Right ventricle myocardium inferior (tissue), 1 donor: Measurements from ENCODE around the gene ARID3C. TPM values are rescaled to one million over a fixed set of nuclear protein-coding genes. Genes with fewer than 3 reads are reported as not detected.

Source experiments
- ATAC-seq: fragments of 200-7000 bp; cut with Tn5 transposase; one replicate; pipeline ENCODE4 v1.9.1; 2020; ENCODE audit warnings: mild to moderate bottlenecking, moderate library complexity
- DNase-seq: peaks from one replicate; pipeline ENCODE4 v3.0.0; 2021; ENCODE audit errors: missing footprints
- intact Hi-C: fragments of 100-400 bp; cut with DNase I; formaldehyde crosslinking; loops from one replicate; pipeline ENCODE4 v1.11.0; 2022
- total RNA-seq: library from RNA; stranded (reverse); fragmentation: NEBNext Ultra II Directional; extraction: Animal tissue kit (Norgen Biotek cat#: 25700); gene quantifications from one replicate; pipeline ENCODE4 v1.2.1, GENCODE V29; 2021
- donor health status: DM: no; HTN: yes; CAD: no; lungs with severe emphysema.

ARID3C gene
- total RNA-seq, 1 donor from 2014 or later, result not detected

- no peak for ATAC-seq
- intact Hi-C loops, result no loop called here
- DNase-seq, result peak; percentile 76
Observed at GRCh38 chr9:34588671-34589635, 39.9 kb downstream of the ARID3C start.

- intact Hi-C loops, result no loop called here
- ATAC-seq (no peak), DNase-seq (no peak)
Observed at GRCh38 chr9:34587271-34587670, 41.6 kb downstream of the ARID3C start.

- ATAC-seq, result no peak
- no peak for DNase-seq
- intact Hi-C loops, result no loop called here
Observed at GRCh38 chr9:34585946-34586669, 42.8 kb downstream of the ARID3C start.

- no peak for DNase-seq
- intact Hi-C loops, result no loop called here
- ATAC-seq, result no peak
Observed at GRCh38 chr9:34584970-34585369, 43.9 kb downstream of the ARID3C start.

- DNase-seq (no peak), ATAC-seq (no peak)
- intact Hi-C loops, result no loop called here
Observed at GRCh38 chr9:34582787-34583186, 46.1 kb downstream of the ARID3C start.

GRCh38 chr9:34581318-34581717, 47.5 kb downstream of the ARID3C start:
- intact Hi-C loops, result no loop called here

GRCh38 chr9:34580358-34580757, 48.5 kb downstream of the ARID3C start:
- DNase-seq (no peak), ATAC-seq (no peak)
- intact Hi-C loops, result no loop called here

More at GRCh38 chr9:34581318-34581717, 47.5 kb downstream of the ARID3C start:
- ATAC-seq (no peak), DNase-seq (peak; percentile 16)

- ATAC-seq (no peak), DNase-seq (no peak)
- intact Hi-C loops, result no loop called here
Observed at GRCh38 chr9:34579808-34580163, 49.1 kb downstream of the ARID3C start.

- no peak for DNase-seq
- ATAC-seq, result peak; percentile 50
- intact Hi-C loops, result no loop called here
Observed at GRCh38 chr9:34579104-34579807, 49.6 kb downstream of the ARID3C start.

GRCh38 chr9:34578241-34579103, 50.4 kb downstream of the ARID3C start:
- intact Hi-C loops, result no loop called here
- DNase-seq, result no peak
- ATAC-seq, result peak; percentile 45

- no peak for DNase-seq
- intact Hi-C loops, result no loop called here
- ATAC-seq, result no peak
Observed at GRCh38 chr9:34577400-34578240, 51.2 kb downstream of the ARID3C start.

- intact Hi-C loops, result no loop called here
- DNase-seq (no peak), ATAC-seq (no peak)
Observed at GRCh38 chr9:34576597-34577399, 52.1 kb downstream of the ARID3C start.

- no peak for ATAC-seq
- intact Hi-C loops, result no loop called here
- DNase-seq, result no peak
Observed at GRCh38 chr9:34575862-34576596, 52.8 kb downstream of the ARID3C start.

- intact Hi-C loops, result no loop called here
- DNase-seq, result no peak
- no peak for ATAC-seq
Observed at GRCh38 chr9:34575241-34575640, 53.6 kb downstream of the ARID3C start.

- DNase-seq, result no peak
- ATAC-seq, result no peak
- intact Hi-C loops, result no loop called here
Observed at GRCh38 chr9:34574571-34574970, 54.3 kb downstream of the ARID3C start.

GRCh38 chr9:34573599-34574325, 55.1 kb downstream of the ARID3C start:
- no peak for ATAC-seq
- intact Hi-C loops, result no loop called here
- DNase-seq, result no peak
